ENCODE measurements around the gene ABCD1.

DNA sequence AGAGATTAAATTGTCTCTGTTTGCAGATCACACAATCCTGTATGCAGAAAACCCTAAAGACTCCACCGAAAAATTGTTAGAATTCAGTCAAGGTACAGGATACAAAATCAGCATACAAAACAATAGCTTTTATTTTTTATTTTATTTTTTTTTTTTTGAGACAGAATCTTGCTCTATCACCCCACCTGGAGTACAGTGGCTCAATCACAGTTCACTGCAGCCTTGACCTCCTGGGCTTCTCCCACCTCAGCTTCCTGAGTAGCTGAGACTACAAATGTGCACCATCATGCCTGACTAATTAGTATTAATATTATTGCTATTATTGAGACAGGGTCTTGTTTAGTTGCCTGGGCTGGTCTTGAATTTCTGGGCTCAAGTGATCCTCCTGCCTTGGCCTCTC, 30.5 kb downstream of the ABCD1 start:
- TF ChIP-seq SP1 (IDR thresholded peaks at IDR 0.05), result no peak
- TF ChIP-seq, protein P1, sequence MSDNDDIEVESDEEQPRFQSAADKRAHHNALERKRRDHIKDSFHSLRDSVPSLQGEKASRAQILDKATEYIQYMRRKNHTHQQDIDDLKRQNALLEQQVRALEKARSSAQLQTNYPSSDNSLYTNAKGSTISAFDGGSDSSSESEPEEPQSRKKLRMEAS (IDR thresholded peaks at IDR 0.05), result no peak
- no peak for TF ChIP-seq EGR1 (IDR thresholded peaks at IDR 0.05; ENCODE audit: low read depth in 2 of 2)
- TF ChIP-seq, protein P2, sequence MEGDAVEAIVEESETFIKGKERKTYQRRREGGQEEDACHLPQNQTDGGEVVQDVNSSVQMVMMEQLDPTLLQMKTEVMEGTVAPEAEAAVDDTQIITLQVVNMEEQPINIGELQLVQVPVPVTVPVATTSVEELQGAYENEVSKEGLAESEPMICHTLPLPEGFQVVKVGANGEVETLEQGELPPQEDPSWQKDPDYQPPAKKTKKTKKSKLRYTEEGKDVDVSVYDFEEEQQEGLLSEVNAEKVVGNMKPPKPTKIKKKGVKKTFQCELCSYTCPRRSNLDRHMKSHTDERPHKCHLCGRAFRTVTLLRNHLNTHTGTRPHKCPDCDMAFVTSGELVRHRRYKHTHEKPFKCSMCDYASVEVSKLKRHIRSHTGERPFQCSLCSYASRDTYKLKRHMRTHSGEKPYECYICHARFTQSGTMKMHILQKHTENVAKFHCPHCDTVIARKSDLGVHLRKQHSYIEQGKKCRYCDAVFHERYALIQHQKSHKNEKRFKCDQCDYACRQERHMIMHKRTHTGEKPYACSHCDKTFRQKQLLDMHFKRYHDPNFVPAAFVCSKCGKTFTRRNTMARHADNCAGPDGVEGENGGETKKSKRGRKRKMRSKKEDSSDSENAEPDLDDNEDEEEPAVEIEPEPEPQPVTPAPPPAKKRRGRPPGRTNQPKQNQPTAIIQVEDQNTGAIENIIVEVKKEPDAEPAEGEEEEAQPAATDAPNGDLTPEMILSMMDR (IDR thresholded peaks at IDR 0.05; ENCODE audit: low read depth, low read length, missing input control), result no peak
- no peak for TF ChIP-seq YY1 (IDR thresholded peaks at IDR 0.05)
- TF ChIP-seq, protein P3, sequence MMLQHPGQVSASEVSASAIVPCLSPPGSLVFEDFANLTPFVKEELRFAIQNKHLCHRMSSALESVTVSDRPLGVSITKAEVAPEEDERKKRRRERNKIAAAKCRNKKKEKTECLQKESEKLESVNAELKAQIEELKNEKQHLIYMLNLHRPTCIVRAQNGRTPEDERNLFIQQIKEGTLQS (IDR thresholded peaks at IDR 0.05), result no peak
- no peak for TF ChIP-seq GABPA (IDR thresholded peaks at IDR 0.05 in 1 of 2, conservative IDR thresholded peaks at IDR 0.05 in 1 of 2)
- TF ChIP-seq TAF1 (conservative IDR thresholded peaks at IDR 0.05), result no peak
- TF ChIP-seq, protein P4, sequence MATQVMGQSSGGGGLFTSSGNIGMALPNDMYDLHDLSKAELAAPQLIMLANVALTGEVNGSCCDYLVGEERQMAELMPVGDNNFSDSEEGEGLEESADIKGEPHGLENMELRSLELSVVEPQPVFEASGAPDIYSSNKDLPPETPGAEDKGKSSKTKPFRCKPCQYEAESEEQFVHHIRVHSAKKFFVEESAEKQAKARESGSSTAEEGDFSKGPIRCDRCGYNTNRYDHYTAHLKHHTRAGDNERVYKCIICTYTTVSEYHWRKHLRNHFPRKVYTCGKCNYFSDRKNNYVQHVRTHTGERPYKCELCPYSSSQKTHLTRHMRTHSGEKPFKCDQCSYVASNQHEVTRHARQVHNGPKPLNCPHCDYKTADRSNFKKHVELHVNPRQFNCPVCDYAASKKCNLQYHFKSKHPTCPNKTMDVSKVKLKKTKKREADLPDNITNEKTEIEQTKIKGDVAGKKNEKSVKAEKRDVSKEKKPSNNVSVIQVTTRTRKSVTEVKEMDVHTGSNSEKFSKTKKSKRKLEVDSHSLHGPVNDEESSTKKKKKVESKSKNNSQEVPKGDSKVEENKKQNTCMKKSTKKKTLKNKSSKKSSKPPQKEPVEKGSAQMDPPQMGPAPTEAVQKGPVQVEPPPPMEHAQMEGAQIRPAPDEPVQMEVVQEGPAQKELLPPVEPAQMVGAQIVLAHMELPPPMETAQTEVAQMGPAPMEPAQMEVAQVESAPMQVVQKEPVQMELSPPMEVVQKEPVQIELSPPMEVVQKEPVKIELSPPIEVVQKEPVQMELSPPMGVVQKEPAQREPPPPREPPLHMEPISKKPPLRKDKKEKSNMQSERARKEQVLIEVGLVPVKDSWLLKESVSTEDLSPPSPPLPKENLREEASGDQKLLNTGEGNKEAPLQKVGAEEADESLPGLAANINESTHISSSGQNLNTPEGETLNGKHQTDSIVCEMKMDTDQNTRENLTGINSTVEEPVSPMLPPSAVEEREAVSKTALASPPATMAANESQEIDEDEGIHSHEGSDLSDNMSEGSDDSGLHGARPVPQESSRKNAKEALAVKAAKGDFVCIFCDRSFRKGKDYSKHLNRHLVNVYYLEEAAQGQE (IDR thresholded peaks at IDR 0.05), result no peak
- no peak for TF ChIP-seq FOXA1 (IDR thresholded peaks at IDR 0.05)
- TF ChIP-seq, protein P5, sequence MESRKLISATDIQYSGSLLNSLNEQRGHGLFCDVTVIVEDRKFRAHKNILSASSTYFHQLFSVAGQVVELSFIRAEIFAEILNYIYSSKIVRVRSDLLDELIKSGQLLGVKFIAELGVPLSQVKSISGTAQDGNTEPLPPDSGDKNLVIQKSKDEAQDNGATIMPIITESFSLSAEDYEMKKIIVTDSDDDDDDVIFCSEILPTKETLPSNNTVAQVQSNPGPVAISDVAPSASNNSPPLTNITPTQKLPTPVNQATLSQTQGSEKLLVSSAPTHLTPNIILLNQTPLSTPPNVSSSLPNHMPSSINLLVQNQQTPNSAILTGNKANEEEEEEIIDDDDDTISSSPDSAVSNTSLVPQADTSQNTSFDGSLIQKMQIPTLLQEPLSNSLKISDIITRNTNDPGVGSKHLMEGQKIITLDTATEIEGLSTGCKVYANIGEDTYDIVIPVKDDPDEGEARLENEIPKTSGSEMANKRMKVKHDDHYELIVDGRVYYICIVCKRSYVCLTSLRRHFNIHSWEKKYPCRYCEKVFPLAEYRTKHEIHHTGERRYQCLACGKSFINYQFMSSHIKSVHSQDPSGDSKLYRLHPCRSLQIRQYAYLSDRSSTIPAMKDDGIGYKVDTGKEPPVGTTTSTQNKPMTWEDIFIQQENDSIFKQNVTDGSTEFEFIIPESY (IDR thresholded peaks at IDR 0.05), result no peak
- no peak for TF ChIP-seq JUND (IDR thresholded peaks at IDR 0.05)
- TF ChIP-seq RAD21 (IDR thresholded peaks at IDR 0.05), result no peak
- no peak for TF ChIP-seq HNF4A (conservative IDR thresholded peaks at IDR 0.05)

Data from liver (tissue), 3 donors.